Liver (tissue), 9 donors: ENCODE data around the gene DSCAML1. TPM values are rescaled to one million over a fixed set of nuclear protein-coding genes. Genes with fewer than 3 reads are reported as not detected.

Source experiments
- DNase-seq: peaks from one replicate; pipeline ENCODE4 v3.0.0-alpha.2; 2017; ENCODE audit warnings: low spot score
- H3K27ac ChIP-seq, 2 donors: one replicate each; pipeline ENCODE4 v1.7.0; 2013; ENCODE audit warnings: inconsistent platforms in 2 of 2, low read length in 2 of 2, control low read depth in 1 of 2, low read depth in 1 of 2, mild to moderate bottlenecking in 1 of 2
- H3K27me3 ChIP-seq, 4 donors: one replicate each; pipeline versions ENCODE4 v1.6.1 to v1.7.0; 2013; ENCODE audit warnings: low read length in 3 of 4, inconsistent platforms in 1 of 4, mild to moderate bottlenecking in 1 of 4, moderate library complexity in 1 of 4; ENCODE audit not compliant: control insufficient read depth in 4 of 4, insufficient read depth in 4 of 4
- H3K36me3 ChIP-seq, 4 donors: one replicate each; pipeline versions ENCODE4 v1.6.1 to v1.7.0; 2013; ENCODE audit warnings: low read length in 3 of 4, mild to moderate bottlenecking in 3 of 4, low read depth in 1 of 4, moderate library complexity in 1 of 4; ENCODE audit not compliant: control insufficient read depth in 4 of 4, insufficient read depth in 3 of 4
- H3K4me1 ChIP-seq, 4 donors: one replicate each; pipeline versions ENCODE4 v1.6.1 to v1.7.0; 2013; ENCODE audit warnings: low read length in 3 of 4, mild to moderate bottlenecking in 3 of 4, moderate library complexity in 1 of 4; ENCODE audit not compliant: control insufficient read depth in 4 of 4, insufficient read depth in 4 of 4
- H3K4me3 ChIP-seq, 3 donors: one replicate each; pipeline versions ENCODE4 v1.6.1 to v1.7.0; 2013; ENCODE audit warnings: low read length in 3 of 3, control low read depth in 1 of 3, low read depth in 1 of 3, mild to moderate bottlenecking in 1 of 3
- H3K9ac ChIP-seq, 2 donors: one replicate each; pipeline ENCODE4 v1.7.0; 2013; ENCODE audit warnings: low read length in 2 of 2, mild to moderate bottlenecking in 2 of 2, moderate library complexity in 2 of 2, control low read depth in 1 of 2, low read depth in 1 of 2
- H3K9me3 ChIP-seq, 4 donors: one replicate each; pipeline versions ENCODE4 v1.6.1 to v1.7.0; 2013; ENCODE audit warnings: low read length in 3 of 4; ENCODE audit not compliant: control insufficient read depth in 4 of 4
- CTCF ChIP-seq: fragments of 150-350 bp; IDR thresholded peaks from 2 replicates; pipeline ENCODE4 v1.5.1; 2017; ENCODE audit warnings: improper control_type of control experiment, low read depth, low read length; ENCODE audit not compliant: missing input control
- EGR1 ChIP-seq, 2 donors: IDR thresholded peaks; 2 replicates each; pipeline ENCODE4 v1.6.1; 2016 to 2018; ENCODE audit warnings: antibody characterized with exemption in 2 of 2, low read depth in 2 of 2
- FOXA2 ChIP-seq: IDR thresholded peaks from 2 replicates; pipeline ENCODE4 v1.6.1; 2016; ENCODE audit warnings: antibody characterized with exemption
- GABPA ChIP-seq, 2 donors: IDR thresholded peaks in 1 of 2; conservative IDR thresholded peaks in 1 of 2; 2 replicates each; pipeline ENCODE4 v1.6.1; 2016; ENCODE audit warnings: antibody characterized with exemption in 2 of 2, mild to moderate bottlenecking in 1 of 2, moderate library complexity in 1 of 2
- HNF4A ChIP-seq, 2 donors: conservative IDR thresholded peaks; 2 replicates each; pipeline ENCODE4 v1.6.1; 2016; ENCODE audit warnings: antibody characterized with exemption in 2 of 2, mild to moderate bottlenecking in 2 of 2
- HNF4G ChIP-seq: IDR thresholded peaks from 2 replicates; pipeline ENCODE4 v1.6.1; 2016; ENCODE audit warnings: antibody characterized with exemption
- JUND ChIP-seq, 2 donors: IDR thresholded peaks; 2 replicates each; pipeline ENCODE4 v1.6.1; 2016; ENCODE audit warnings: antibody characterized with exemption in 2 of 2
- NR2F2 ChIP-seq: IDR thresholded peaks from 2 replicates; pipeline ENCODE4 v1.6.1; 2016; ENCODE audit warnings: antibody characterized with exemption
- RAD21 ChIP-seq, 2 donors: IDR thresholded peaks; 2 replicates each; pipeline ENCODE4 v1.6.1; 2016; ENCODE audit warnings: antibody characterized with exemption in 2 of 2, mild to moderate bottlenecking in 2 of 2
- RXRA ChIP-seq, 2 donors: IDR thresholded peaks; 2 replicates each; pipeline ENCODE4 v1.6.1; 2017 to 2018; ENCODE audit warnings: antibody characterized with exemption in 2 of 2, mild to moderate bottlenecking in 1 of 2
- TAF1 ChIP-seq: conservative IDR thresholded peaks from 2 replicates; pipeline ENCODE4 v1.6.1; 2016; ENCODE audit warnings: antibody characterized with exemption, mild to moderate bottlenecking
- YY1 ChIP-seq: IDR thresholded peaks from 2 replicates; pipeline ENCODE4 v1.6.1; 2016; ENCODE audit warnings: antibody characterized with exemption, mild to moderate bottlenecking
- WGBS: extraction: QIAGEN DNeasy Blood & Tissue Kit; methylation state at CpG from one replicate; pipeline ENCODE4 v1.1.7; 2013; 5-methylcytosine and 5-hydroxymethylcytosine counted together
- polyA plus RNA-seq, 2 donors: library from polyadenylated mRNA; stranded (reverse) in 1 of 2; unstranded in 1 of 2; fragments of 200-250 nt in 1 of 2; fragments of >200 nt in 1 of 2; fragmentation: Nextera tagmentation in 1 of 2; extraction: Ambion mirVana in 1 of 2; gene quantifications; one replicate each; pipeline versions ENCODE4 v1.2.1 to v1.2.3, GENCODE V29; 2013 to 2015
- total RNA-seq, 2 donors: library from RNA; depleted of rRNA; stranded (reverse); fragments of >200 nt; gene quantifications; one replicate each; pipeline ENCODE4 v1.2.3, GENCODE V29; 2014
- TF ChIP-seq, protein P1 (sequence below): IDR thresholded peaks from 2 replicates; pipeline ENCODE4 v1.6.1; 2016; ENCODE audit warnings: antibody characterized with exemption
- donor health status: healthy.
- donor health status: healthy.
- donor health status: healthy.
- donor health status: healthy.
- donor health status: healthy.

DSCAML1 gene
- total and polyA plus RNA-seq, 4 donors, result 0.07 to 0.42 (median 0.20) TPM

DNA sequence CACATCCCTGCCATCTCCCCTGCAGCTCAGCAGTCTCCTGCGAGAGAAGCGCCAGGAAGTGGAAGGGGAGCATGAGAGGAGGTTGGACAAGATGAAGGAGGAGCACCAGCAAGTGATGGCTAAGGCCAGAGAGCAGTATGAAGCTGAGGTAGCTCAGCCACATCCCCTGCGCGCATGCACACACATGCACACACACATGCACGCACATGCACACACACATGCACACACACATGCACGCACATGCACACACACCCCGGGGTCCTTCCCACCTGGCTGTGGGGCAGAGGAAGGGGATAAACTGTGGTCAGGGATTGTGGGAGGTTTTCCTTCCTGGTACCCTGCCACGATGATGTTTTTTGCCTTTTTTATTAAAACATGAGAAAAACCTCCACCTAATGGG, 404.0 kb downstream of the DSCAML1 start:
- no peaks in the 10 kb centered on the region for H3K27me3 ChIP-seq
- TF ChIP-seq, protein P1, sequence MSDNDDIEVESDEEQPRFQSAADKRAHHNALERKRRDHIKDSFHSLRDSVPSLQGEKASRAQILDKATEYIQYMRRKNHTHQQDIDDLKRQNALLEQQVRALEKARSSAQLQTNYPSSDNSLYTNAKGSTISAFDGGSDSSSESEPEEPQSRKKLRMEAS, result no peak
- TF ChIP-seq JUND (IDR thresholded peaks at IDR 0.05) (no peak), TAF1 (no peak)
- H3K4me1 ChIP-seq, result no peaks in the 10 kb centered on the region
- H3K36me3 ChIP-seq, result peaks cover 19 to 59% (median 34%) of the 10 kb centered on the region in 4 donors
- no peak overlapping the region for H3K27ac ChIP-seq
- WGBS, result 97% methylated on average over 8 of the region's 8 CpGs
- H3K4me3 ChIP-seq, result no peak overlapping the region
- no peaks in the 10 kb centered on the region for H3K9me3 ChIP-seq
- H3K9ac ChIP-seq, result no peak overlapping the region
- DNase-seq, result no peak

DNA sequence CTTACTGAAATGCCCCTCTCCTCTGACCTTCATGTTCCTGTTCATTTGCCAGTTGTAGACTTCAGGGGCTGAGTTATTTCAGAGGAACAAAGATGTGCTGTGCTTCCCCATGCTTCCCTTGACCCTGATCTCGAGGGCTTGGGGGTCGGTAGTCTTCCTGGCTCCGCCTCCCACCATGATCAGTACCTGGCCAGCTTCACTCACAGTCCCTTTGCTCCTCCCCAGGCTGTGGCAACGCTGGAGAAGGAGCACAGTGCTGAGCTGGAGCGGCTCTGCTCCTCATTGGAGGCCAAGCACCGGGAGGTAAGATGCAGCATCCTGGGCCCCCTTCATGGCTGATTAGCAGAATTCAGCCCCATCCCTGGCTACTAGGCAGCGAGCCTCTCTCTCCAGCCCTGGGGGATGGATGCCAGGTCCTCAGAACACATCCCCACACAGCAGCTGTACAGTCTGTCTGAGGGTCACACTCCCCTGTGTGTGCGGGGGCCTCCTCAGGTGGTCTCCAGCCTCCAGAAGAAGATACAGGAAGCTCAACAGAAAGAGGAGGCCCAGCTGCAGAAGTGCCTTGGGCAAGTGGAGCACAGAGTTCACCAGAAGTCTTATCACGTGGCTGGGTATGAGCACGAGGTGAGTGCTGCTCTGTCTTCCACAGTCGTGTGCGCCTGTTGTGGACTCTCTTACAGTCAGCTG, 404.9 kb downstream of the DSCAML1 start:
- DNase-seq, result no peak
- WGBS, result 94% methylated on average over 12 of the region's 12 CpGs

DNA sequence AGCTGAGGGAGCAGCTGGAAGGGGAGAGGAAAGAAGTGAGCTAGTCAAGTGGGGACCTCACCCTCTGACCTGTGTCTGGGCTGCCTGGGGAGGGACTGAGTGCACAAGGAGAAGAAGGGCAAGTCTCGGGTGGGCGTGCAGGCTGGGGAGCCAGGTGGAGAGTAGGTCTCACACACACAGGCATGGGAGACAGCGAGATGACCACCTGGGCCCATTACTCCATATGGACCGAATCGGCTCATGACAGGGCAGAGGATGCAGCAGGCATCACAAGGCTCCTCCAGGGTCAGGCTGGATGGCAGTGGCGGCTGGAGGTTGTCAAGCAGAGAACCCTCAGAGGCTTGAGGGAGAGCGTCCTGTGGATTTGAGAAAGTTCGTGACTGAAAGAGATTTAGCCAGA, 405.8 kb downstream of the DSCAML1 start:
- Histone ChIP-seq H3K9me3 (no peaks in the 10 kb centered on the region), H3K27me3 (no peaks in the 10 kb centered on the region), H3K4me1 (no peaks in the 10 kb centered on the region), H3K9ac (no peak overlapping the region), H3K36me3 (peaks cover 13 to 61% (median 26%) of the 10 kb centered on the region in 4 donors), H3K4me3 (no peak overlapping the region), H3K27ac (no peak overlapping the region)
- DNase-seq, result no peak
- WGBS, result 98% methylated on average over 8 of the region's 8 CpGs
- no peak for TF ChIP-seq GABPA (IDR thresholded peaks at IDR 0.05 in 1 of 2, conservative IDR thresholded peaks at IDR 0.05 in 1 of 2)
- no peak for TF ChIP-seq TAF1
- TF ChIP-seq RXRA (IDR thresholded peaks at IDR 0.05), result no peak
- no peak for TF ChIP-seq HNF4G
- TF ChIP-seq NR2F2, result no peak
- TF ChIP-seq, protein P1, result no peak
- TF ChIP-seq HNF4A (conservative IDR thresholded peaks at IDR 0.05), result no peak

More for the DNA sequence above, 404.9 kb downstream of the DSCAML1 start:
- Histone ChIP-seq H3K4me3 (no peak overlapping the region), H3K27ac (no peak overlapping the region), H3K4me1 (no peaks in the 10 kb centered on the region), H3K9ac (no peak overlapping the region), H3K36me3 (peaks cover 18 to 62% (median 32%) of the 10 kb centered on the region in 4 donors), H3K9me3 (no peaks in the 10 kb centered on the region), H3K27me3 (no peaks in the 10 kb centered on the region)
- TF ChIP-seq NR2F2 (no peak), TAF1 (no peak), HNF4G (no peak), GABPA (IDR thresholded peaks at IDR 0.05 in 1 of 2, conservative IDR thresholded peaks at IDR 0.05 in 1 of 2) (no peak), FOXA2 (no peak), CTCF (no peak), RXRA (IDR thresholded peaks at IDR 0.05) (no peak), YY1 (no peak), EGR1 (IDR thresholded peaks at IDR 0.05; ENCODE audit: low read depth in 2 of 2) (no peak), HNF4A (conservative IDR thresholded peaks at IDR 0.05) (no peak), RAD21 (IDR thresholded peaks at IDR 0.05) (no peak)
- TF ChIP-seq, protein P1, result no peak
